ENCODE data around the gene THADA. TPM values are rescaled to one million over a fixed set of nuclear protein-coding genes. Genes with fewer than 3 reads are reported as not detected.

Gene THADA
- total RNA-seq, 1 donor from 2014 or later, result 22.8 TPM

DNA sequence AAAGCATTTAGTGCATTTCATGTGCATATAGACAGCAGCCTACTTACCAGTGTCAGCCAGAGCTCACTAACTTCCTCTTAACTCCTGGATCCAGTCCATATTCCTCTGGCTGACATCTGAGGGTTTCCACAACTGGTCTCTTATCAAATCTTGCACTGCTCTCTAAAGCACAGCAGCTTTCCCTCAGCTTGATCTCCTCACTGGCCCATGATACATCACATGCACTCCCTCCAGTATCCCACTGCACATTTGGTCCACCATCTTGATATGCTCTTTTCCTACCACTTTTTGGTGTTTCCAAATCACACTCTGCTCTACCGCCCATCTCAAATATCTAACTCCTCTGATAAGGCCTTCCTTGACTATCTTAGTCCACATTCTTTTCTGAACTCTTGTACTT is 264.4 kb downstream of the THADA start:
- DNase-seq (ENCODE audit: low read depth in 2 of 2), result peak; percentile 56 to 73

DNA sequence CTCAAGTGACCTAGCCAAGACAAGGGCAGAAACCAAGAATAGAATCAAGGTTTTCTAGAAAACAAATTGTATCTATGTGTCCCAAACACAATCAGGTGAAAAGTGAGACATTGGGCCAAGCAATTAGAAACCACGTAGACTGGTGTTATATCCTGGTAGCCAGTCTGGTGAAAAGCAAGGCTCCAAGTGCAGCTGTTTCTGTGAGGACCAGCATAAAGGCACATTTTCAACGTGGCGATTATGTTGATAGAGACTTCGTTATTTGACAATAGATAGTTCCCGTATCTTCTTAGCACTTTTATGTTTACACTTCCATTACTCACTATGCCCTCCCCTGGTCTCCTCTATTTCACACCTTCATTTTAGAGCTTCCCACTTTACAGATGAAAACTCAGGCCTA is 266.2 kb downstream of the THADA start:
- DNase-seq (ENCODE audit: low read depth in 2 of 2), result no peak

DNA sequence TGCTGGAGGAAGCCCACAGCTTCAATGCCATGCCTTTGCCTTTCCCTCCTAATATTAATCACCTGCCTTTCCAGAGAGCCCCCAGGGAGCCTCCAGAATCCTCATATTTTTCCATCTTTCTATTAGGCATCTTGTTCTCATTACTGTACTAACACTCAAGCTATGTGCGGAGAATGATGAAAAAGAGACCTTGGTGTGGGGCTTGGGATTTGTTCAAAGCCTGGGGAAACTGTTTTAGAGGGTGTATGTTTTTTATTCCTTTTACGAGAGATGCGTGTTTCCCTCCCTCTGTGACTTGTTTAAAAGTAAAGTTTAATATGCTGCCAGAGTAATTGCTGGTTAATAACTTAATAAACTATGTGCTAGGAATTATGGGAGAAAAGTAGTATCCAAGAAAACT is 267.0 kb downstream of the THADA start:
- no peak for DNase-seq (ENCODE audit: low read depth in 2 of 2)

DNA sequence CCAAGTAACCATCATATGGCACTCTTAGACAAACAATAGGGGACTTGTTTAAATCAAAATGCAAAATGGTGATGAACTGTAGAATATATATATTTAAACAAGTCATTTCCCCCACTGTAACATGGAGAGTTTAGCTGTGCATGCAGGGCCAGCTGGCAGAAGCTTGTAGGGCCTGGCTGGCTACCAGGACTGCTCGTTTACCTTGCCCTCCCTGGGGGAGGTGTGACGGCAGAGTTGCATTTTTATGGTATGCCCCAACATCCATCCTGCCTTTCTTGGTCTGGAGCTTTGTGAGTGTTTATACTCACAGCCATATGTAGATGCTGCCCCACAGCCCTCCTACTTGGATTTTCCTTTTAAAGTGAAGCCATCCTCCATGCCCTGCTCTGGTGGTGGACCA is 267.7 kb downstream of the THADA start:
- peak in 1 of 2 donors; percentile 38 for DNase-seq (ENCODE audit: low read depth in 2 of 2)

DNA sequence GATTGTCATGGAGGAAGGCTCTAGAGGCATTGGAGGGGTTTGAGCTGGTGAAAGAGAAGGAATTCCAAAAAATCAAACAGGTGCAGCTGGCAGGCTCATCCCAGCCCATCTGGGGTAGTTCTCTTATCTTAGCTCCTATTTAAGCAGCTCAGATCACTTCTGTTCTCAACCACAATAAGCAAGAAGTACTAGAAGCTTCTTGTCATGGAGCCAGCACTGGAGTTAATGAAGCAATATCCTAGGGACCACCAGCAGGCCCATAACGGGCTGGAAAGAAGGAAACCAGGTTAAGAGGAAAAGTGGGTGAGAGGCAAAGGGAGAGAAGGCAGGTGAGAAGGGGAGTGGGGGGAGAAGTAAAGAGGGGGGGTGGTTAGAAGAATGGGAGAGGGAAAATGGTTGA is 268.7 kb downstream of the THADA start:
- no peak for DNase-seq (ENCODE audit: low read depth in 2 of 2)

DNA sequence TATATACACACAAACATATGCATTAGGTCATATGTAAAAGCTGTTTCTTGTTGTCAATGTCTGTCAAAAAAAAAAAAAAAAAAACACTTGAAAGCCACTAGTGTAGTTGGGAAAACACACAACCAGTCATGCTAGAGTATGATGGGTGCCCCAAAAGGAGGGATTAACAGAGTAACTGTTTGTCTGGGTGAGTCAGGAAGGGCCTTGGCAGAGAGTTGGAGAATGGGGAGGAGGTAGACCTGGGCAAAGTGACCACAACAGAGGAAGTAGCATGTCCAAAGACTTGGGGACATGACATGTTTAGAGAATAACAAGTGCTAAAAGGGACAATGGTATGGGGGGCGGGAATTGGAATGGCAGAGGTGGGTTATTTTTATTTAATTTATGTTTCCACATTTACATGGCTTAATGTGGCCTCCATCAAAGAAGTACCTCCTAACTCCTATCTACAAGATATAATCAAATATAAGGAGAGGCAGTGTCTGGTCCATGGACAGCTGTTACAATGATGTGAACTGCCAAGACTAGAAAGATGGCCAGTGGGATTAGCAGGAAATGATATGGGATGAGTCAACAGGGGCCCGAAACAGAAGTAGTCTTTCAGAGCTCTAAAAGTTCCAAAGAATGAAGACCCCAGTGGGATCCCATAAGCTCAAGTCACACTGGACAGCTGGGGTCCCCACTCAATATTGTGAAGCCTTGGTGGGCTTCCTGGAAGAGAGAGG is 269.6 kb downstream of the THADA start:
- no peak for DNase-seq (ENCODE audit: low read depth in 2 of 2)

DNA sequence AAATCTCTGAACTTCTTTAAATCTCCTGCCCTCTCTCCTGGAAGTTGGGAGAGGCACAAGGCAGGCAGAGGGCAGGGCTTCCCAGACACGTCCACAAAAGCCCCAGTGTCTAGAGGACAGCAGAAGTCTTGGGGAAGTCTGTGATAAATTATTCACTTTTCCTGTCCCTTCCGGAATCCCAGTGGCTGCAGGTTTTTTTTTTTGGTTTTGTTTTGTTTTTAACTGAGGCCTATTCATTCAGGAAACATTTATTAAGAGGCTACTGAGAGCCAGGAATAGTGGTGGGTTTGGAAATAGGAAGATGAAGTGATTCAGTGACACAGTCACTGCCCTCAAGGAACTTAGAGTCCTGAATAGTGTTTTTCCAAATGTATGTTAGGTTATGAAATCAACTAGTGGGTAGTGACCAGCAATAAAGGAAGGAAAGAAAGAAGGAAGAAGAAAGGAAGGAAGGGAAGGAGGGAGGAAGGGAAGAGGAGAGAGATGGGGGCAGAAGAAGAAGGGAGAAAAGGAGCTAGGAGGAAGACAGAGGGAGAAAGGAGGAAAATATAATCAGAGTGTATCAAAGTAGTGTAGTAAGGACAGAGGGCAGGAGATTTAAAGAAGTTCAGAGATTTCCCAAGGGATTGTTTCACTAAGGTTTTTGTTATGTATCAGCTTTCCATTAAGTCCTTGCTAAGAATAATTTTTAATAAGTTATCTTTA is 270.6 kb downstream of the THADA start:
- peak; percentile 38 to 89 for DNase-seq (ENCODE audit: low read depth in 2 of 2)

DNA sequence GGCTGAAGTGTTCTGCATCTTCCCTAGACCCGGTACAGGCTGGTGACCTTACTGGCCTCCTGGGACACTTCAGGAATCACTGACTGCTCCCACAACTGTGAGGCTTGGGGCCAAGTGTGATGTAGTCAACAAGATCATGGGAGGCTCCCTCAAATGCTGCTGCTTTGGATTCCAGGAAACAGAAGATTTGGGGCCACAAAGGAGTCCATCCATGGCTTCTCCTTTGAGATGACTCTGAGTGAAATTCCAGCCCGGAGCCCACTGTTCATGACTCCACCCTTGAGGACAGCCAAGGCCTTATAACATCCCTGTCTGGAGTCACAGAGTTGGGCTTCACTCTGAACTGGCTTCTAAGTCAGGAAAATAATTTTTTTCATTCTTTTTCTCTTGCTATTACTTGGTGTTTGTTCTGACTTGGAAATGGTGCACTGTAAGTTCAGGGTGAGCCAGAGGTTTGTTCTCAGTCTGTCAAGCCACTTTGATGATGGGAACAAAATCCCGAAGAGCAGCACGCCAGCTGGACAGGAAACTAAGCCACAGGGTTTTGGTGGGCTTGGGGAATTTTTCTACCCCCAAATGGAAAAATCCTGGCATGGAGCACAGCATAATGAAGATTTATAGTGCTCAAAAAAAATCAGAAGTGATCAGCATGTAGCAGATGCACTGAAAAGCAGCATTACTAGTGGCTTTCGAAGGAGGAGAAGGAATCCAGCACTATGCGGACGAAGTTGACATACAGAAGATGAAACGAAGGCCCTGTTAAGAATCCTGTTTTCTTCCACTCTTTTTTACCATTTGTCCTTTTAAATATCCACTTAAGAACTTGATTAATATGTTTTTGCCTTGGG is 271.4 kb downstream of the THADA start:
- DNase-seq (ENCODE audit: low read depth in 2 of 2), result peak in 1 of 2 donors; percentile 59

DNA sequence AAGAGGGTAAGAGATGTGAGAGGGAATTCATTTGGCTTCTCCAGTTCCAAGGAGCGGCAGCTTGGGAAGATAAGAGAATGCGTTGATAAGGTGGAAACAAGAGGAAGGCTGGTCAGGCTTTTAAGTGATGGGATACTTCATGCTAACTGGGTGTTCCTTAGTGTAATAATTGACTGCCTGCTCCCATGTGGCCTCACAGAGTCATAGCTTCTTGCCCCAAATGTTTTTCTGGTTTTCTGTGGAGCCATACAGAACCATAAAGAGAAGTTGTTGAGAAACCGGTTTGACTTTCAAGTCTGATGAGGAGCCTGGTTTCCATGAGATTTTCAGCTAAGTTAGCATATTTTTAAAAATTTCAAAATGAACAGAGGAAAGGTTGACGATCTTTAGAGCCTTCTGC is 272.0 kb downstream of the THADA start:
- no peak for DNase-seq (ENCODE audit: low read depth in 2 of 2)

DNA sequence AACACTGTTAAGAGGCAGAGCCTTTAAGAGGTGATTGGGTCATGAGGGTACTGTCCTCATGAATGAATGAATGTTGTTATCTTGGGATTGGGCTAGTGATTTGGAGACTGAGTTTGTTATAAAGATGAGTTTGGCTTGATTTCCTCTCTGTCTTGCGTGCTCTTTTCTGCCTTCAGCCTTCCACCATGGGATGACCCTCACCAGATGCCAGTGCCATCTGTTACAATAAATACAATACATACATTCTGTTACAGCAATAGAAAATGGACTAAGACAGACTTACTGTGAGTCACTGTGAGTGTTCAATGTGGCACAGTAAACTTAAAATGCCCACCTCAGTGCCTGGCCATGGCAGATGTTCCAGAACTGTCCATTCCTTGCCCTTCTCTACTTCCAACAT is 274.4 kb downstream of the THADA start:
- no peak for DNase-seq (ENCODE audit: low read depth in 2 of 2)

DNA sequence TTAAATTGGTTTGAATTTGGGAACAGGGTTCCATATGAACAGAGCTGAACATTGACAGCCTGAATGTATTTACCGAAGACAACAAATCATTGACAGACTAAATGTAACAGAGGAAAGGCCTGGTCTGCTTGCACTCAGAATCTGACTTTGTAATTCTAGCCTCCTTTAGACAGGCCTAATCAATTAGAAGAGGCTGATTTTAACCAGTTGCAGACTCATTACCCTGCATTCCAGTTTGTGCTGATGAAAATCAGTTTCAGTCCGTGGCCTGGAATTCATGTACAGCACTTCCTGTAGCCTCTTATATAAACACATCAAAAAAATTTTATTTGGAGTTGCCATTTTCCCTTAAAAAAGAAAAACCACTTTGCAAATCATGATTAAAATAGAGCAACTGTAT is 276.3 kb downstream of the THADA start:
- DNase-seq (ENCODE audit: low read depth in 2 of 2), result peak; percentile 26 to 60

DNA sequence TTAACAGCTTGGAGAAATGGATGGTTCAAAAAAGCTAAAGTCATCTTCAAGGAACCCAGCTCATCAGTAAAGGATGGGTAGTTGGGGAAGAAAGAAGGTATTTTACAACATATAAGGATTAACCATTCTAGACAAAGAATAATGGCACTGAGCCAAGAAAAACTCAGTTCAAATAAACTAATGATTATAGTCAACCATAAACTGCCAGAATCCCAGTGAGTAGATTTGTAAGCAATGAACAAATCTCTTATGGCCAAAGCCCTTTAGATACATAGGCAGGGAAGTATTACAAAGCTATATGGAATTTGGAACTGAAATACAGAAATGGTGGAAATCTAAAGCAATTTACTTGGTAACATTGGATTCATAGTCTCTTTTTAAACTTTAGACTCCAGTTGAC is 277.0 kb downstream of the THADA start:
- peak; percentile 48 to 69 for DNase-seq (ENCODE audit: low read depth in 2 of 2)

DNA sequence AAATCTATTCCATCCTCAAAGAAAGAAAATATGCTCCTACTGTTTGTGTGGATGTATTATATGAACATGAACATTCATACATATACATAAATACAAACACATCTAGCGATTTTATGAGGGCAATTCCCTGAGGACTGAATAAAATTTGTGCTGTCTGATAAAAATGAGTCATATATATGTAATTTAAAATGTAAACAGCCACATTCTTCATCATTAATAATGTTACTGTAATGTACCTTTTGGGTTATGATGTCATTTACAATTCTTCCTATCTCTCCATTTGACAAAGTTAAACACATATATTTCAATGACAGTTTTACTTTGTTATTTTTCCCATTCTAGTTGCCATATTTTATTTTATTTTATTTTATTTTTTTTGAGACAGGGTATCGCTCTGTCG is 278.2 kb downstream of the THADA start:
- no peak for DNase-seq (ENCODE audit: low read depth in 2 of 2)

DNA sequence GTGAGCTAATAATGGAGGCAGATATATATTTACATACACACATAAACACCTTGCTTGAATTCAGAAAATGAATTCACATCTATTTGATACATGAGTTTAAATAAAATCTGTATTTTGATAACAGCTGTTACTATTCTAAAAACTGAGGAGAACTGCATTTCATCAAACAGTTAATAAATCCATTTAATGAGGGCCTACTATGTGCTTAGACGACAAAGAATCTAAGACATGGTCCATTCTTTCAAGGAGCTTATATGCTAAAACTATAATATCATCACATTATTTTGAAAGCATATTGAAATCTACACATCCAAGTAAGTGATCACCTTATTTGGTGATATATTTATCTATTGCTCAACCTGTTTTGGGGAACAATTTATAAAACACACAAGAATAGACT is 278.6 kb downstream of the THADA start:
- DNase-seq (ENCODE audit: low read depth in 2 of 2), result no peak

DNA sequence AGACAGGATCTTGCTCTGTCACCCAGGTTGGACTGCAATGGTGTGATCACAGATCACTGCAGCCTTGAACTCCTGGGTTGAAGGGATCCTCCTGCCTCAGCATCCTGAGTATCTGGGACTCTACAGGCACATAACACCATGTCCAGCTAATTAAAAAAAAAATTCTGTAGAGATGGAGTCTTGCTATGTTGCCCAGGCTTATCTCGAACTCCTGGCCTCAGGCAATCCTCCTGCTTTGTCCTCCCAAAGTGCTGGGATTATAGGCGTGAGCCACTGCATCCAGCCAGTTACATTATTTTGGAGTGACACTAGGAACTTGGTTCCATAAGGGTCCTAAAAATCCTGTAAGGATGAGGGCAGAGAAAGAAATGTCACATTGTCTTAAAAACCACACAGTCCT is 280.4 kb downstream of the THADA start:
- no peak for DNase-seq (ENCODE audit: low read depth in 2 of 2)

DNA sequence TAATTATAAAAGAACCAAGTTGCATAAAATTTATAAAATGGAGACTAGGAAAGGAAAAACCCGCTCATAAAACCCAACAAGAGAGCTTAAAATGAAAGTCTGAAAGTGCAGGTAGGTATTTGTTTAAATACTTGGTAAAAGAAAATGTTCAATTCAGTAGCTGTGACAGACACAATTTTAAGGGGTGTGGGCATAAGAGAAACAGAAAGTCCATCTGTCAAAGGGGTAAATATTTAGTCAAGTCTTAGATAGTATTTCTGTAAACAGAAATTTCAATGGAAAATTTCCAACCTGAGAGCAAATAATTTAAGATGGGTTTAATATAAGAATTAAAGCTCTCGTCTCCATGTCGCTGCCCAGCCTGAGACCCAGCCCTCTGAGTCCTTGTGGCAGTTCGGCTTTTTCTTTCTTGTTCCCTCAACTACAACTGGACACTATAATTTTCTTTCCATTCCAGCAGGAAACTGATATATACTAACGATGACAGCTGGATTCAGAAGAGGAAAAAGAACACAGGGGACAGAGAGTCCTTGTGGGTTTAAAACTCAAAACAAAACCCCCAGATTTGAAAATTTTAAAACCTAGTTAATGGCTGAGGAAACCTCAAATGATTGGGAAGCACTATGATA is 281.4 kb downstream of the THADA start:
- DNase-seq (ENCODE audit: low read depth in 2 of 2), result peak in 1 of 2 donors; percentile 62

DNA sequence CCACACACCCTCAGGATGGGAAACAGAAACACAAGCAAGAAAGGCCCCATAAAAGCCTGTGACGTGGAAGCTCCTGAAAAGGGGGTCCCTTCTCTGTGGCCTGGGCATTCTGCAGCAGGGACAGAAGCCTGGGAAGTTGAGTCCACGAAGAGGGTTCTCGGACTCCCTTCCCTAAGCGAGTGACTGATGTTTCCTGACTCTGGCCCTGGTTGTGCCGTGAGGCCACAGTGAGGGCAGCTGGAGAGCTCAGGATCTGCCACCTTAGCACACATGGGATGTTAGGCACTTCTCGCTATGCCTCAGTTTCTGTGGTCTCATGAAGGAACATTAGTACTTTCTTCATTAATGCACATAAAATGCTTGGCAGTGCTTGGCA is 282.2 kb downstream of the THADA start:
- no peak for DNase-seq (ENCODE audit: low read depth in 2 of 2)

DNA sequence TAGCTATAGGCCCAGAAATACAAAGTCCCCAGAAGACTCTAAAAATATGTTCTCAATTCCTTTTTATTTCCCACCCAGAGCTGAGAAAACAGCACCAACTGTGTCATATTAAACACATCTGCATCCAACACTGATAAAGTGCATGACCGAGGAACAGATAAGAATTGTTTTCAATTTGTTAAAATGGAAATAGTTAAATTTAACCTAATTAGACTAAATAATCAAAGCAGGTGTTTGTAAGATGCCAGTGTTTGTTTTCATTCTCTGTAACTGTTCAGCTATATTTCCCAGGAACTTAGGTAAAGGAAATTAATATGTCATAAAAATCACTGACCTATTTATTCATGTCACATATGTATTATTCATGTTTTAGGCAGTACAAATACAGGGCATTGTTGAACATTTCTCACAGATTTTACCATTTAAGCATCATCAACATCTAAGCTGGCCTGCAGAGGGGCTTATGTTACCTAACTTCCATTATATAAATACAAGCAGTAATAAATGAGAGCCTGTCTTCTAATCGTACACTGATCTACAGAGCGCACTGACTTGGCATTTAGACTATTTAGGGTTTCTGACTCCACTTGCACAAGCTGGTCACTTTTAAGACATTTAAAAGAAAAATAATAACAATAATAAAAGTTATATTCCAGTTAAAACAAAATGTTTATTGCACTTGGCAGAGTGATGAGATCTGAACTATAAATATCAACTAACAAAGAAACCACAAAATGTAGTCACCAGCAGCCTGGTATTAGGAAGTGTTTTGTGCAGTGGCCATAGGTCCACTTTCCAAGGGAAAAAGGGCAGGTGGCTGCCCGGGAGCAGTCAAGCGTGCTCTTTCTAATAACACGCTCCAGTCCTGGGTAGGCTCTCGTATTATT is 282.8 kb downstream of the THADA start:
- DNase-seq (ENCODE audit: low read depth in 2 of 2), result peak; percentile 62 to 74

DNA sequence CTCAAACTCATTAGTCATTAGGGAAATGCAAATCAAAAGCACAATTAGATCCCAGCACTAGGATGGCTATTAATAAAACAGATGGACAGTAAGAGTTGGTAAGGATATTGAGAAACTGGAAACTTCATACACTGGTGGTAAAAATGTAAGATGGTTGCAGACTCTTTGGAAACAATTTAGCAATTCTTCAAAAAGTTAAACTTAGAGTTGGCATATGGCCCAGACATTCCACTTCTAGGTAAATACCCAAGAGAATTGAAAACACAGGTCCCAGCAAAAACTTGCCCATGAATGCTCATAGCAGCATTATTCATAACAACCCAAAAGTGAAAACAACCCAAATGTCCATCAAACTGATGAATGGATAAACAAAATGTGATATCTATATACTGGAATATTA is 284.6 kb downstream of the THADA start:
- peak; percentile 68 to 86 for DNase-seq (ENCODE audit: low read depth in 2 of 2)

DNA sequence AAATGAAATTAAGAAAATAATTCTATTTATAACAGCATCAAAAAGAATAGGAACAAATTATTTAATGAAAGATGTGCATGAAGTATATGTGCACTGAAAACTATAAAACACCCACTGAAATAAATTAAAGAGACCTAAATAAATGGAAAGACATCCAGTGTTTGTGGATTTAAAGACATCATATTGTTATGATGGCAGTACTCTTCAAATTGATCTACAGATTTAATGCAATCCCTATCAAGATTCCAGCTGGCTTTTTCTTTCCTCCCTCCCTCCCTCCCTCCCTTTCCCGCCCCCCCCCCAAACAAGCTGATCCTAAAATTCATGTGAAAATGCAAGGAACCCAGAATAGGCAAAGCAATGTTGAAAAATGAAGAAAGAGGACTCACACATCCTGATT is 285.9 kb downstream of the THADA start:
- DNase-seq (ENCODE audit: low read depth in 2 of 2), result no peak

DNA sequence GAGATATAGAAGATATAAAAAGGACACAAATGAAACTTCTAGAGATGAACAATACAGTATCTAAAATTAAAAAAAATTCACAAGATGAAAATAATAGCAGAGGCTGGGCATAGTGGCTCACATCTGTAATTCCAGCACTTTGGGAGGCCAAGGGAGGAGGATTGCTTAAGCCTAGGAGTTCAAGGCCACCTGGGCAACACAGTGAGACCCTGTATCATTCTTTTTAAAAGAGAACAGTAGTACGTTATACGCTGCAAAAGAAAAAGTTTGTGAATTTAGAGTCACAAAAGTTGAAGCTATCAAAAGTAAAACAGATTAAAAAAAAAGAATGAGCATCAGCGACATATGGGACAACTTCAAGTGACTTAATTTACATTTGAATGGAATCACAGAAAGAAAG is 287.9 kb downstream of the THADA start:
- no peak for DNase-seq (ENCODE audit: low read depth in 2 of 2)
